Measurements from ENCODE around the gene KIF1B.

GRCh38 chr1:10173582-10173981 lies 36.8 kb upstream of the KIF1B start:
- no peak for TF ChIP-seq CTCF (IDR thresholded peaks at IDR 0.05)
- TF ChIP-seq SIN3A (IDR thresholded peaks at IDR 0.05; ENCODE audit: borderline replicate concordance, insufficient read depth, low read depth, low read length): no peak
- TF ChIP-seq REST (IDR thresholded peaks at IDR 0.05; ENCODE audit: insufficient read depth in 1 of 2, low read depth in 2 of 2, low read length in 1 of 2): no peak
- no peak for TF ChIP-seq POLR2AphosphoS5 (IDR thresholded peaks at IDR 0.05; ENCODE audit: low read depth, low read length)

Measured in Panc1 (cell line).